ENCODE data around the gene CREB5.

CREB5 gene

GRCh38 chr7:28478656-28479055, 66.3 kb downstream of the CREB5 start:
- no peak for DNase-seq (ENCODE audit: low read depth in 3 of 3)

GRCh38 chr7:28479507-28479947, 67.2 kb downstream of the CREB5 start:
- DNase-seq (ENCODE audit: low read depth in 3 of 3): no peak

DNA sequence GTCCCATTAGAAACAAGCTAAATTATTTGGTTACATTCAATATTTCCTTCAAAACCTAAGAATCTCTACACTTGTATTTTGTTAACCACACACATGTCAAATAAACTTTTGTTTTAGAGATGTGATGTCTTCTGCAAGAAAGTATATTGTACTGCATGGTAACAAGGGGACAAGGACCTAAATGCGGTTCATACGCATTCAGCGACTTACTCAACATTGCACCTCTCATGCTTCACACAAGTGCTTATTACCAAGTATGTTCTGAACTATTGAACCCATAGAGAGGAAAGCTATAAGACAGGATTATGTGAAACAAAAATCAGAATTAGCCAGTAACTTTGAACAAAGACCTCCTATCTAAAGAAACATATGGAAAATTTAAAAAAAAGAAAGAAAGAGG, 68.3 kb downstream of the CREB5 start:
- DNase-seq (ENCODE audit: low read depth in 3 of 3): no peak

DNA sequence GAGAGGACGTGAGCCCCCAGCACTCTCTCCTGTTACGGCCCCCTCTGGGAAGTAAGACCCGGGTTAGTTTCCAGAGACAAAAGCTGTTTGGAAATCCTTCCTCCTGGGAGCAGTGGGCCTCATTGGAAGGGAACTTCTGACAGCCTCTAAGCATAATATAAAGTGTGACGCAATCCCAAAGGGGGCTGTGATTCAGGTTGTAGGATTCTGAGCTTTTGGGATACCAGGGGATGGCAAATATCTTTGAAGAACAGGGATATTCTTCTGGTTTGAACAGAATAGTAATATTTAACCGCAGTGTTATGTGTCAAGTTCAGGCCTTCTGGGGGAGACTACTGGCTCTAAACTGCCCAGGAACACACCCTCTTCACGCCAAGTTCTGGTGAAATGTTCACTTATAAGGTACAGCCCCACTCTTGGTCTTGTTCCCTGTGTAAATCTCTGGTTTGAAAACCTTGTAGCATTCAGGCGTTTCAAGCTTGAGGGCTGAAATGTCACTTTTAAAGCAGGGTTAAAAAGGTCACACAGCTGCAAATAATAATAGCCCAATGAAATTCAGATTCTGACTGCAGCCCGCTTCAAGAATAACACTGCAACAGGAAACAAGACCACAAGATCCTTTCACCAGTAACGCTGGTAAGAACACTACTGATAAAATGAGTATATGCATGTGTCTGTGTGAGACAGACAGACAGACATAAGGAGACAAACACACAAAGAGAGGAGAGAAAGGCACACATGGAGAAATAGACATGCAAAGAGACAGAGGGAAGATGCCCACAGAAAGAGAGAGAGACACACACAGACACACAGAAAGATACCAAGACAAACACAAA, 69.0 kb downstream of the CREB5 start:
- no peak for DNase-seq (ENCODE audit: low read depth in 3 of 3)

DNA sequence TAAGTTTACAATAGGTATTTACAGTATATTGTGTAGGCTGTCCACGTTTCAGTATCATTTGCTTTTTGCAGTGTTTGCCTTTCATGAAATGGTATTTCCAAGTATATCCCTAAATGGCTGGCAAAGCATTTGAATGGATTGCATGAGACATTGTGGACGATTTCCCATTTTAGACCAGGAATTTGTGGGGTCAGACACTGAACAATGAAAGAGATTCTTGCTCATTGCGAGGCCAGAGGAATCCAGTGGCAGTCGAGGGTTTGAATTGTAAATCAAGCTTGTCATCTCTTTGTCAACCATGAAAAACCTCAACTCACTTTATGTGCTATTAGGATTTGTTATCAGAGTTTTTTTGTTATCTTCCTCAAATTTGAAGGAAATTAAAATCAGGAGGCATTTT, 70.8 kb downstream of the CREB5 start:
- no peak for DNase-seq (ENCODE audit: low read depth in 3 of 3)

- no peak for DNase-seq (ENCODE audit: low read depth in 3 of 3)
These were observed 71.7 kb downstream of the CREB5 start for GRCh38 chr7:28483908-28484605.

DNA sequence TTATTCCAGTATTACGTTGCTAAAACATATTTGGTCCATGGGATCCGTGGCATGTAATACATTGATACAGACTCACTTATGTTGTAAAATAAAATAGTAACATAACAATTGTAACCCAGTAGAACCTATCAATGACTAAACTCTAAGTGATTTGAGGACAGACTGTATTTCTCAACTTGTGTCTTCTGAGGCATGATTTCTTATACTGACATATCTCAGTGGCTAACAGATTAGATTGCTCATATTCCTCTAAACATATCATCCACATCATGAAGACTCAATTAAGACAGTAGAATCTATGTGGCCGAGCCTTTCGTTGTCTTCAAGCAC, 72.3 kb downstream of the CREB5 start:
- no peak for DNase-seq (ENCODE audit: low read depth in 3 of 3)

- no peak for DNase-seq (ENCODE audit: low read depth in 3 of 3)
These were observed 75.2 kb downstream of the CREB5 start for GRCh38 chr7:28487487-28487886.

GRCh38 chr7:28488061-28488791, 75.9 kb downstream of the CREB5 start:
- no peak for DNase-seq (ENCODE audit: low read depth in 3 of 3)

- no peak for DNase-seq (ENCODE audit: low read depth in 3 of 3)
These were observed 78.5 kb downstream of the CREB5 start for GRCh38 chr7:28490831-28491230.

GRCh38 chr7:28493477-28493876, 81.2 kb downstream of the CREB5 start:
- no peak for DNase-seq (ENCODE audit: low read depth in 3 of 3)

DNA sequence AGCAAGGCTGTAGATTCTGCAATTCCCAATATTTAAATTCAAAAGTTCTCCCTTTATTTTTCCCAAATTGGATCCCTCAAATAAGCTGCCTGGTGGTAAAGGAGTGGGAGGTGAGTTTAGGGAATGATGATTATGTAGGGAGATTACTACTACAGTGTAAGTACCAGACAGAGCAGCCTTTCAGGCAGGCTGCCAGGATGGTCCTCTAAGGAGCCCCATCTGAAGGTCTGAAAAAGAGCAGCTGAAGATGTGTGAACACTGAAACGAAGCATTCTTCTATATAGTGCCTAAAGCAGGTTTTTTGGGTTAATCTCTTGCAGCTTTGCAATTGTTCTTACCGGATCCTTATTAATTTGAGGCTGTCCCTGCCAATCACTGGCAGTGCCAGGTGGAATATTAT, 84.7 kb downstream of the CREB5 start:
- no peak for DNase-seq (ENCODE audit: low read depth in 3 of 3)

GRCh38 chr7:28498636-28499035, 86.3 kb downstream of the CREB5 start:
- no peak for DNase-seq (ENCODE audit: low read depth in 3 of 3)

- no peak for DNase-seq (ENCODE audit: low read depth in 3 of 3)
These were observed 87.8 kb downstream of the CREB5 start for GRCh38 chr7:28500138-28500537.

GRCh38 chr7:28502408-28502807, 90.1 kb downstream of the CREB5 start:
- no peak for DNase-seq (ENCODE audit: low read depth in 3 of 3)

GRCh38 chr7:28503396-28503795, 91.1 kb downstream of the CREB5 start:
- no peak for DNase-seq (ENCODE audit: low read depth in 3 of 3)

DNA sequence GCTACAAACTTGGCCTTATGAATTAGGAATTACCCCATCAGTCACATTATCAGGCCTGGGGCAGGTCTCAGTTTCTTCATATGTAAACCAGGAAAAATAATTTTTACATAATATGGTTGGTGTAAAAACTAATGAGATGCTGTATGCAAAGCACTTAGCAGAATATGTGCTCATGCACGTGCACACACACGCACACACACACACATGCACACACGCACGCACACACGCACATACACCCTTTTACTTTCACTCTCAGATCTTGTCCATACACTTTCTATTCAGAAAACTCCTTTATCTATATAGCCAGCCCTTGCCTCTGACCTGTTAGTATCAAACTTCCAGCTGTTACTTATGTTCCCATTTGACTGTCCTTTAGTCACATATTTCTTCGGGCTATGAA, 92.7 kb downstream of the CREB5 start:
- no peak for DNase-seq (ENCODE audit: low read depth in 3 of 3)

DNA sequence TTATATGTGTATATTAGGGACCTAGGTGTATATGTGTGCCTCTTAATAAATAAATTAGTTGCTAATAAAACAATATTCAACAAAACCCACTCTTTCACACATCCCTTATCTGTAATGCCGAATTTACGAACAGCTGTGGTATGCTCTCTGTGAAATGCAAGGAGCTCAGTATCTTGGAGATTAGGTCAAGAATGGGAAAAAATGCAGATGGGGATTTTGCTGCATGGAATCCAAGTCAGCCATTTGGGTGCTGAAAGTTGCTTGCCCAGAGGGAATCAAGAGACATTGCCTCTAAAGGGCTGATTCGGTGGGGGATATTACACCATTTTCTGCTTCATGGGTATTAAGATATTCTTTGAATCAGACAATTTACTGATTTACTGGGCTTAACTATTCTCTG, 93.5 kb downstream of the CREB5 start:
- no peak for DNase-seq (ENCODE audit: low read depth in 3 of 3)

DNA sequence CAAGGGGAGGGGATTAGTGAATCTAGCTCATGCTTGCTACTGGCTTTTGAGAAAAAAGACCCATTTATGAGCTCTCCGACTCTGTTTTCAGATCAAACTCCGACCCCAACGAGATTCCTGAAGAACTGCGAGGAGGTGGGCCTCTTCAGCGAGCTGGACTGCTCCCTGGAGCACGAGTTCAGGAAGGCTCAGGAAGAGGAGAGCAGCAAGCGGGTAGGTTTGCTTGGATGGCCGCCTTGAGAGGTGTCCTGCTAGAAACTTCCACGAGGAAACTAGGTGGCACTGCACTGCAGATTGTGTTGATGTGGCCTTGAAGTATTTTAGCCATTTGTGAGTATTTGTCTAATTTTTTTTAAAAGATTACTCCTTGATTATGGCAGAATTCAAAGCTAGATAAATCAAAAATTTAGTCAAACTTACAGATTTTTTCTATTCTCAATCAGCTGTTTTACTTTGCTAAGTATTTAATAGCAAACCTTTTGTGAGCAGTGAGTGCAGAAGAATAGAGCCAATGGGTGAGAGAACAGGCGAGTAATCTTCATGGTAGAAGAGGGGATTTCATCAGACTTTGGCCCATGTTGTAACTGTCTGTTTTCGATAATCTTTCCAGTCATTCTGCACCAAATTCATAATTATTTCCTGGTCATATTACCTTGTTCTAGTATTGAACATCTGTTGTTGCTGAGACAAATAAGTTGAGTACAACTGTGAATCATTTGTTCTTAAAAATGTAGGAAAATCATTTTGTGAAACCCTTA, 95.4 kb downstream of the CREB5 start:
- no peak for DNase-seq (ENCODE audit: low read depth in 3 of 3)

GRCh38 chr7:28509251-28510025, 97.1 kb downstream of the CREB5 start:
- DNase-seq (ENCODE audit: low read depth in 3 of 3): no peak

DNA sequence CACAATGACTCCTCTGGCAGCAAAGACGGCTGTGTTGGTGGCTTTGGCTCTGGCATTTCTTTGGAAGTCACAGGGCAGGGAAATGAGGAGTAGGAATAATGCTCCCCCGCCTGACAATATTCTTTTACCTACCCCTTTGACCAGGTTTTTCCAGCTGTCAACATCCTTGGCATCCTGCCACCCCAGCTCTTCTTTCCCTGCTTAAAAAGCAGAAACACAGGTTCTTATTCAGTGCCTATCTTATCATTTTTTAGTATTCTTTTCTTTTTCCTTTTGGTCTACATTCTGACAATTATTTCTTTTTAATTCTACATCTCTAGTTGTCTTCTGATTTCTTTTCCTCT, 97.7 kb downstream of the CREB5 start:
- no peak for DNase-seq (ENCODE audit: low read depth in 3 of 3)

Measured in stimulated activated CD4-positive, alpha-beta T cell treated with anti-CD3 and anti-CD28 coated beads, TNF-alpha, amount 100 ng/mL, for 4 hours (primary cell).